Measurements from ENCODE around the gene ZBTB40. TPM values are rescaled to one million over a fixed set of nuclear protein-coding genes. Genes with fewer than 3 reads are reported as not detected.

ZBTB40 gene
- total RNA-seq, 1 donor, result 15.5 TPM

DNA sequence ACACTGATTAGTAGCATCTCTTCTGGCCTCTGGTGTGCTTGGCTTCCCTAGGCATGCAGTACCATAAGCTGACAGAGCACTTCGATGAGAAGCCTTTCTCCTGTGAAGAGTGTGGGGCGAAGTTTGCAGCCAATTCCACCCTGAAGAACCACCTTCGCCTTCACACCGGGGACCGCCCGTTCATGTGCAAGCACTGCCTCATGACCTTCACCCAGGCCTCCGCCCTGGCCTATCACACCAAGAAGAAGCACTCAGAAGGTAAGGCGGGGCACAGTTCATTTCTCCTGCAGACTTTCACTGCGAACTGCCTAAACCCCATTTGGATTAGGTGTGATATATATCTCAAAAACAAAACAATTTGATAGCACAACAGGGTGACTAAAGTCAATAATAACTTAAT, 61.2 kb downstream of the ZBTB40 start:
- TF ChIP-seq, protein P1, sequence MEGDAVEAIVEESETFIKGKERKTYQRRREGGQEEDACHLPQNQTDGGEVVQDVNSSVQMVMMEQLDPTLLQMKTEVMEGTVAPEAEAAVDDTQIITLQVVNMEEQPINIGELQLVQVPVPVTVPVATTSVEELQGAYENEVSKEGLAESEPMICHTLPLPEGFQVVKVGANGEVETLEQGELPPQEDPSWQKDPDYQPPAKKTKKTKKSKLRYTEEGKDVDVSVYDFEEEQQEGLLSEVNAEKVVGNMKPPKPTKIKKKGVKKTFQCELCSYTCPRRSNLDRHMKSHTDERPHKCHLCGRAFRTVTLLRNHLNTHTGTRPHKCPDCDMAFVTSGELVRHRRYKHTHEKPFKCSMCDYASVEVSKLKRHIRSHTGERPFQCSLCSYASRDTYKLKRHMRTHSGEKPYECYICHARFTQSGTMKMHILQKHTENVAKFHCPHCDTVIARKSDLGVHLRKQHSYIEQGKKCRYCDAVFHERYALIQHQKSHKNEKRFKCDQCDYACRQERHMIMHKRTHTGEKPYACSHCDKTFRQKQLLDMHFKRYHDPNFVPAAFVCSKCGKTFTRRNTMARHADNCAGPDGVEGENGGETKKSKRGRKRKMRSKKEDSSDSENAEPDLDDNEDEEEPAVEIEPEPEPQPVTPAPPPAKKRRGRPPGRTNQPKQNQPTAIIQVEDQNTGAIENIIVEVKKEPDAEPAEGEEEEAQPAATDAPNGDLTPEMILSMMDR (IDR thresholded peaks at IDR 0.05; ENCODE audit: insufficient read depth, low read depth, low read length), result no peak
- no peak overlapping the region for H3K4me3 ChIP-seq (ENCODE audit: low read depth, low read length)
- no peak for DNase-seq (ENCODE audit: low read depth)

GRCh38 chr1:22516906-22517571, 65.4 kb downstream of the ZBTB40 start:
- no peak overlapping the region for H3K4me3 ChIP-seq (ENCODE audit: low read depth, low read length)
- TF ChIP-seq, protein P1 (IDR thresholded peaks at IDR 0.05; ENCODE audit: insufficient read depth, low read depth, low read length), result no peak
- DNase-seq (ENCODE audit: low read depth), result no peak

DNA sequence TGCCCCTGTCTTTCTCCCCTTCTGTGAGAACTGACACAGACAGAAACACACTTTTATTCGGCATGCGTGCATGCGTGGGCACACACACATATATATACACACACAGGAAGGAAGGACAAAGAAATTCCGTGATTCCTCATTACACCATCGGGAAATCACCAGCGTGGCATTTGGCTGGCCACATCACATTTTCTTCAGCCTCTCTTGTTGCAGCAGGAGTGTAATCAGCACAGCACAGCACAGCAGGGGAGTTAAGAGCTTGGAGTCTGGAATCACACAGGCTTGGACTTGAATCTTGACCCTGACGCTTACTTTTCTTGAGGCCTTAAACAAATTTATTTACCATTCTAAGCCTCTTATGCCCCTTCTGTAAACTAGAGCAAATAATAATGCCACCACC, 66.3 kb downstream of the ZBTB40 start:
- TF ChIP-seq, protein P1 (IDR thresholded peaks at IDR 0.05; ENCODE audit: insufficient read depth, low read depth, low read length), result no peak
- DNase-seq (ENCODE audit: low read depth), result no peak

GRCh38 chr1:22518379-22518778, 66.7 kb downstream of the ZBTB40 start:
- DNase-seq (ENCODE audit: low read depth), result no peak
- TF ChIP-seq, protein P1 (IDR thresholded peaks at IDR 0.05; ENCODE audit: insufficient read depth, low read depth, low read length), result no peak
- no peak overlapping the region for H3K4me3 ChIP-seq (ENCODE audit: low read depth, low read length)

More for the DNA sequence above, 66.3 kb downstream of the ZBTB40 start:
- H3K4me3 ChIP-seq (ENCODE audit: low read depth, low read length), result no peak overlapping the region

DNA sequence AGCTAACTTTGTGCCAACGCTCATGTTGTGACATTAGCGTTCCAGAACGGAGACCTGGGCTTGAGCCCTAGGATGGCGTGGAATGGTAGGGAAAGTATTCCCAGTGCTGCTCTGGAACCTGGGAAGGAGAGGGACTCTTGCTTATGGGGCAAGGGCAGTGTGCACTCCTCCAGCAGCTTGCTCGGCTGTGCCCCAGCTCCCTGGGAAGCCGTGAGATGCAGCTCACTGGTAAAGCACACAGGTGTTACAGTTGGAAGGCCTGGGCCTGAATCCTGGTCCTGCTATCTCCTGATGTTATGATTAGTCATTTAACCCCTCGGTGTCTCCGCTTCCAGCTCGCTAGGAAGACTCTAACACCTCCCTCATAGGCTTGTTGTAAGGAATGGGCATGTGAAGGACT, 69.2 kb downstream of the ZBTB40 start:
- TF ChIP-seq, protein P1 (IDR thresholded peaks at IDR 0.05; ENCODE audit: insufficient read depth, low read depth, low read length), result no peak
- H3K4me3 ChIP-seq (ENCODE audit: low read depth, low read length), result no peak overlapping the region
- DNase-seq (ENCODE audit: low read depth), result no peak

DNA sequence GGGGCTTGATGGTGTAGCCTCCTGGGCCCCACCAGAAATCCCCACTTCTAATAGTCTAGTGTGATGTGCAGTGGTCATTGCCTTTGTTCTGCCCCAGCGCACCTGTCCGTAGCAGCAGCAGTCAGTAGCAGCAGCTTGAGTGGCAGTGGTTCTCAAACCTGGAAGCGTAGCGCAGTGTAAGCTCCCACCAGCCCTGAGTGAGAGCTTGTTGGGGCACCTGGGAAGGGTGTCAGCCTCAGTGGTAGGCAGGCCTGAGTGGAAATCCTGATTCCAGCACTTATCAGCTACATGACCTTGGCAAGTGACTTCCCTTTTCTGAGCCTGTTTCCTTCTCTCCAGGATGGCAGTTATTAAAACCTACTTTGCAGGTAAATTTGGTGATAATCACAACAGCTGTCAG, 70.0 kb downstream of the ZBTB40 start:
- no peak for DNase-seq (ENCODE audit: low read depth)
- TF ChIP-seq, protein P1 (IDR thresholded peaks at IDR 0.05; ENCODE audit: insufficient read depth, low read depth, low read length), result no peak
- no peak overlapping the region for H3K4me3 ChIP-seq (ENCODE audit: low read depth, low read length)

DNA sequence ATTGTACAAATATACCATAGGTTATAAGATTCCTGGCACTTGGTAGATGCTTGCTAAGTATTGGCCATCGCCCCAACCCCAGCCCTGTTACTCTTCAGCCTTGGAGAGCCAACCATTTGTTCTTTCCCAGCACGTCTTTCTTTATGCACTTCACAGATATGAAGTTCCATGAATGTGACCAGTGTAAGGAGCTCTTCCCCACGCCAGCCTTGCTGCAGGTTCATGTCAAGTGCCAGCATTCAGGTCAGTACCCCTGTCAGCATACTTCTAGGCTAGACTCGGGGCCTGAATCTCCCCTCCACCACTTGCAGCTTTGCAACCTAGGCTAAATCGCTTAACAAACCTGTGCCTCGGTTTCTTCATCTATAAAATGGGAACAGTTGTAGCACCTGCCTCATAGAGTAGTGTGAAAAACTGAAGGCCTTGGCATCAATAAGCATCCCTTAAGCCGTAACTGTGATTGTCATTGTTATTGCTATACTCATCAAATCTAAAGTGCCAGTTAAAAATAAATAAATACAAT, 70.6 kb downstream of the ZBTB40 start:
- DNase-seq (ENCODE audit: low read depth), result no peak
- TF ChIP-seq, protein P1 (IDR thresholded peaks at IDR 0.05; ENCODE audit: insufficient read depth, low read depth, low read length), result no peak
- no peak overlapping the region for H3K4me3 ChIP-seq (ENCODE audit: low read depth, low read length)

All from fibroblast of villous mesenchyme (primary cell).